ENCODE measurements around the gene RUNX2.

RUNX2 gene

DNA sequence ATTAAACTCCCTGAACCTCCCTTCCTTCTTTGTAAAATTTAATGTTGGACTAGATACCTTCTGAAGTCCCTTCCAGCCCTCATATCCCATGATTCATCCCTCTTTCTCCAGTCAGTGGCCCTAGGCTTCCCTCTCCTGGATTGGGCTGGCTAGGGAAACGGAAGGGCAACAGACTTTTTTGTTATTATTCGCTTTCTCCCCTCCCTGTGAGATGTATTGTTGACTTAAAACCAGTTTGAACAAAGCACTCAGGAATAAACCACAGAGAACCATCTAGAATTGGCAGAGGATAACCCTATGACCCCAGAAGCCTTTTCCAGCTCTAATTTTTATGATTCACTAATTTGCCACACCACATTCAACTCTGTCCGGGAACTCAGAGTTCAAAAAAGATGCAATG, 289.3 kb downstream of the RUNX2 start:
- DNase-seq (ENCODE audit: low read depth in 3 of 3), result no peak

DNA sequence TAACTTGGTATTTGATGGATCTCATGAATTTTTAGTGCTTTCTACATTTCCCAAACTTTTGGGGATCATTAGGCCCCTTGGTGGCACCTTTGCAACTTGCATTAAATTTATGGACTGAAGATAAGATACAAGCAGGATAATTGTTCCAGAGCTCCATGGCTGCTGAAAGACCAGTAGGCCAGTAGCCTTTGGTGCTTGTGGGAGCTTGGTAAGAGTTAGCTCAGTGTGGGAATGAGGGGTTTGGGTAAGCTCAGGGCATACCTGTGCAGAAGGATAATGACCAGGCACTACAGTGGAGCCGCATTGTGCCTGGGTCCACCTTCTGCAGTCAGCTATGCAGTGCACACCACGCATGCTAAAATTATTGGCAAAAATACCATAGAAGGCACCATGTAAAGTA, 290.1 kb downstream of the RUNX2 start:
- no peak for DNase-seq (ENCODE audit: low read depth in 3 of 3)

GRCh38 chr6:45619211-45619760, 291.2 kb downstream of the RUNX2 start:
- DNase-seq (ENCODE audit: low read depth in 3 of 3), result no peak

DNA sequence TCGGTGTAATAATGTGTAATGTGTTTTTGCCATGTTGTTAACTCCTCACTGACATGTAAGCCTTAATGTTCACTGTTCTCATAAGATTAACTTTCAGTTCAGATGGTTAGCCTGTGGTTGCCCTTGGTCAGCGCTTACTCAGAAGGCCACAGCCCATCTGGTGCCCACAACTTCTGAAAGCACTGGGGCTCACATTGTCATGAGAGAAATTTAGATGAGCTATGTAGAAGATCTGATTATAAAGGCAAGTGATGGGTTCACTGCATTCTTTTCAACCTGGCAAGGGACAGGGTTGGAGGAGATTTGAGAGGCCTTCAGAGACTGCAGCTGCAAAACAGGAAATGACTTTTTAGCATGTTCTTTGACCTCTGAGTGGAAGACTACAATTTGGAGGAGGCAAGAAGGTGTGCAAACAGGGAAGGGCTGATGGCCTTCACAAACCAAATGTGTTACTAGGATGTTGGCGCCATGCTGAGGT, 291.9 kb downstream of the RUNX2 start:
- peak in 1 of 3 donors; percentile 14 for DNase-seq (ENCODE audit: low read depth in 3 of 3)

DNA sequence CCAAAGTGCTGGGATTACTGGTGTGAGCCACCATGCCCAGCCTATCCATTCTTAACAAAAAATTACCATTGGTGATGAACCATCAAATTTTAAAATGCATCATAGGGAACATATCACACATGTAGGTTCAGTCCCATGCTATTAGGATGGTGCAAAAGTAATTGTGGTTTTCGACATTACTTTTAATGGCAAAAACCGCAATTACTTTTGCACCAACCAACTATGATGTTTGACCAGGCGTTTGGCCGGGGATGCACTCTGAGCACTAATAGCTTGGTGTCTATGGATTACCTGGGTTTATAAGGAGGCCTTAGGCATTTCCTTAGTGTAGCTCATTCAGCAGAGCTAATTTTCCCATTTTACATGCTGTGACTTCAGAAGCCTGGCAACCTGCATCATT, 296.1 kb downstream of the RUNX2 start:
- no peak for DNase-seq (ENCODE audit: low read depth in 3 of 3)

DNA sequence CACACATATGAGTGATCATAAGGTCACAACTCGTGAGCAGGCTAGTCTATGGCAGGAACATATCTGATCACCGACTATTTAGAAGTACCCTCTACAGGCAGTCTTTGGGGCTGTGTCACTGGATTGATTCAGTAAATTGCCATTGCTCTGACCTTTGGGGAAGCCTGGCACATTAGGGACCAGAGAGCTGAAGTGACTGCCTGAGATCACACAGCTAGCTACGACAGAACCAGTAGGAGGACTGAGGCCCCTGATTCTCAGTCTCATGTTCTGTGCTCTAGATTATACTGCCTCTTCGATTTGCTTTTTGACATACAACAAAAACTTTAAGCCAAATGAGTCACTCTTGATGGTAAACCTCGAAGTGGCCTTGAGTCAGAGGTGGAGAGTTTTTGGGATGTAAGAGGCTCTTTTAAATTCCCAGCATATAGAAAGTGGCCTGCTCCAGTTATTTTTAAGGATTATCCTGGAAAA, 297.1 kb downstream of the RUNX2 start:
- DNase-seq (ENCODE audit: low read depth in 3 of 3), result no peak

DNA sequence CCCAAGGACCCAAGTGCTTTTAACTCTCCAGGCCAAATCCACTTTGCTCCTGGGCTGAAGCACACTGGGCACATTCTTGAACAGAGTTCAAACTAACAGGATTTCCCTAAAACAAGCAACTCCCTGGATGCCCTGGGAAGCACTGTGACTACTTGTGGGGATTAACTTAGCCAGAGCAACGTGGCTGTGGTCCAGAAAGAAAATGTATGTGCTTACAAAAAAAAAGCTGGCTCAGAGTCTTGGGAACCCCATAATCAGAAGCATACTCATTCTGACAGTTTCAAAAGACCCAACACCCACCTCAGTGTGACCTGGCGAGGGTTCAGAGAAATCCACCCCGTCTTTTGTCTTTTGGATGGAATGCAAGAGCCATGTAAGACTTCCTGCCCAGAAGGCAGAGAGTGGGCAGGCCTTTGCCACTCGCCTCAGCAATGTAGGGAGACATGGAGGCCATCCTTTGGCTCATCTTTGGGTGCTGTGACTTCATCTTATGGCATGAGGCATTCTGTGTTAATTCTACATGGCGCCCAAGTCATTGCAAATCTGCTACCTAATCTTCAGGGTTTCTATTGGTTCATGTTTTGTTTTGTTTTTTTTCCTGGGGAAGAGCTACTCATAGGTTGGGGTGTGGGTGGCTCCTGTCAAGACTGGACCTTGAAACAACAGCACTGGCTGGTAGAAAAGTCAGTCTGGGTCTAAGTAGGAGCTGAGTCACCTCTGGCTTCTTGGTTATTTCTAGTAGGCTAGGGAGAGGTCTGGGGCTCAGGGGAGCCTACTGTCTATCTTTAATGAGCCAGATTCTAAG, 298.2 kb downstream of the RUNX2 start:
- no peak for DNase-seq (ENCODE audit: low read depth in 3 of 3)

GRCh38 chr6:45630314-45630713, 302.2 kb downstream of the RUNX2 start:
- no peak for DNase-seq (ENCODE audit: low read depth in 3 of 3)

DNA sequence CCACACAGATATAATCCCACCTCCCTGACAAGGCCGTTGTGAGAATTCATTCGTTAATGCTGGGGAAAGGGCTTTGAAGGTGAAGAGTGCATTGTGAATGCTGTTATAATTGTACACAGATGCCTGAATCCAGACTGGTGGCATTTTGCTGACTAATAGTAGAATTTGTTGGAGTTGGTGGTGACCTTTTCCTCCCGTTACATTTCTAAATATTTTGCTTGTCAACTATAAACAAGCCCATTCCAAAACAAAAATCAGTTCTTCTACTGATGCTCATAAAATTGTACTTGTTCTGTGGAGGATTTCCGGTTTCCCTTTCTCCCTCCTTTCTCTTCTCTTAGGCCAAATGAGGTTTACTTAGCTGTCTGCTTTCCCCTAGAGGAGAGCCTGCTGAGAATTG, 302.7 kb downstream of the RUNX2 start:
- DNase-seq (ENCODE audit: low read depth in 3 of 3), result no peak

DNA sequence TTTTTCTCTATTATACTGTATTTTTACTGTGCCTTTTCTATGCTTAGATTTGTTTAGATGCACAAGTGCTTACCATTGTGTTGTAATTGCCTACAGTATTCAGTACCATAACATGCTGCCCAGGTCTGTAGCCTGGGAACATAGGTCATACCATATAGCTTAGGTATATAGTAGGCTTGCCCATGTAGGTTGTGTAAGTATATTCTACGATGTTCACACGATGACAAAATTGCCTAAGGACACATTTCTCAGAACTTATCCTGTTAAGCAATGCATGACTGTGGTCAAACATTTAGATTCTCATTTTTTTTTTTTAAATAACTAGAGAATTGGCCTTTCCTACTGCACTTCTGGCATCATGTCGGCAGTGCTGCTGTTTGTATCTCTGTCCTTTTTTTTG, 303.3 kb downstream of the RUNX2 start:
- DNase-seq (ENCODE audit: low read depth in 3 of 3), result no peak

- no peak for DNase-seq (ENCODE audit: low read depth in 3 of 3)
Observed at GRCh38 chr6:45633272-45633908, 305.3 kb downstream of the RUNX2 start.

DNA sequence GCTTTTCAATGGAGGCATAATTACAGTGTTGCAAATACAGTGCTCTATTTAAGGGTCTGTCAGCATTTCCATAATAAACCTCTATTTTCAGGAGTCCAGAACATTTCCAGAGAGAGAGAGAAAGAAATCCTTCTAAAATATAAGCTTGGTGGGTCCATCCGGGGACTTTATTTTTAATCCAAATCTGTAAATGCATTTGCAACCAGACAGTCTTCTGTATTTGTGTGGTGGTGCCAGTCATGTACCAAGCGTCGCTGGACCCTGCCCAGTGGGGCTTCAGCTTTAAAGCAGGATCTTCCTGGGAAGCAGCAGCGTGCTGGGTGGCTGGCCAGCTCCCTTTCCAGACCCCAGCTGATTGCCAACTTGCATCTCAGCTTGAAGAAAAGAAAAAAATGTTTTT, 306.1 kb downstream of the RUNX2 start:
- DNase-seq (ENCODE audit: low read depth in 3 of 3), result no peak

DNA sequence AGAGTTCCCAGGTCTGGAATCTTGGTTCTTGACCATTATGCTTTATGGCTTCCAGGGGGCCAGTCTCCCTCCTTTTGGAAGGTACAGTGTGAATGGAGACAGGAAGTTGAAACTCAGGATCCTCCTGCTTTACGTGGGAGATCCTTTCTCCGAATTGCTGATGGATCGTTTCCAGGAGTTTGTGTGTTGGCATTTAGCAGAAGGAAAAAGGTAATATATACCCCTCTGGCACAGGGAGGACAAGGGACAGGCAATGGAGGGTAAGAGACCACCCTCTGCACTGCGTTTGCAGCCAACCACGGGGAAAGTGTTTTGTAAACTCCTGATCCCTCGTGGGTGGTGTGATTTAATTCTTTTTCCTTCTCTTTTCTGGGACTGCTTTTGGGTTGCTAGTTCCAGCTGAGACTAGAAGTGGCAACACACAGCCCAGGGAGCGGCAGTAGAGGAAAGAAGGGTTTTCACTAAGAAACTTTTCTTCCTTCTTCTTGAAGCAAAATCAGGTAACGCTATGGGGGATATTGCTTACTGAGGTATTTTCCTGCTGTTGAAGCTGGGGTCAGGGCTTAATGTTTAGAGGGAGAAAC, 307.2 kb downstream of the RUNX2 start:
- DNase-seq (ENCODE audit: low read depth in 3 of 3), result no peak

GRCh38 chr6:45637056-45637455, 308.9 kb downstream of the RUNX2 start:
- no peak for DNase-seq (ENCODE audit: low read depth in 3 of 3)

GRCh38 chr6:45637611-45638257, 309.6 kb downstream of the RUNX2 start:
- no peak for DNase-seq (ENCODE audit: low read depth in 3 of 3)

DNA sequence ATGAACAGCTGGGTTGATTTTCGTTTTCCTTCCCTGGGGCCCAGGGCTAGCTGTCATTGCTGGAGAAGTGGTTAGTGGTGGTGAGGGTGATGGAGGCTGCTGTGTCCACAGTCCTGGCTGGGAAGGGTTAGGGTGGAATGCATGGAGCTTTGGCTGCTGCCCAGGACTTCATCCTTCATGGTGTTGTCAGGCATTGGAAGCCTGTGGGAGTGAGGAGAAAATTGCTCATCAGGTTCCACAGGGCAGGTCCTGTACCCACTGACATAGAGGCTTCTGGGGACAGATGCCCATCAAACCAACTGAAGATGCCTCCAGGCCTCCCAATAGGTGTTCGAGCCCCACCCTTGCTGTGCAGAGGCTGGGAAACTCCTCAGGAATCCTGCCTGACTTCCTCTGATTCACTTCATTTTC, 312.0 kb downstream of the RUNX2 start:
- no peak for DNase-seq (ENCODE audit: low read depth in 3 of 3)

DNA sequence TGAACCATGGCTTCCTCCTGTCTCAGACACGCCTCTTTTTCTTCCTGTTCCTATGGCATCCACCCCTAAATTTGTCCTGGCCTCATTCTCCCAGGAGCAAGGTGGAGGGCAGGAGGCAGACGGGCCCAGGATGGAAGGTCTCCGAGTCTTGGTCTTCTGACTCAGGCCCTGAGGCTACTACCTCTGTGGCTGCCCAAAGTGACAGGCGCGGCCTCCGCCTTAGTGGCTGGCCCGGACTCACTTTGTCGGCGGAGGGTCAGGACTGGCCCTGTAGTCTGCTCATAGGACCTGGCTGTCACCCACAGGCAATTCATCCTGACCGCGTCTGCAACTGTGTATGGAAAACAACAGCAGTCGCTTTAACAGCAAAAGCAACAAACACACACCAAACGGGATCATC, 312.7 kb downstream of the RUNX2 start:
- no peak for DNase-seq (ENCODE audit: low read depth in 3 of 3)

DNA sequence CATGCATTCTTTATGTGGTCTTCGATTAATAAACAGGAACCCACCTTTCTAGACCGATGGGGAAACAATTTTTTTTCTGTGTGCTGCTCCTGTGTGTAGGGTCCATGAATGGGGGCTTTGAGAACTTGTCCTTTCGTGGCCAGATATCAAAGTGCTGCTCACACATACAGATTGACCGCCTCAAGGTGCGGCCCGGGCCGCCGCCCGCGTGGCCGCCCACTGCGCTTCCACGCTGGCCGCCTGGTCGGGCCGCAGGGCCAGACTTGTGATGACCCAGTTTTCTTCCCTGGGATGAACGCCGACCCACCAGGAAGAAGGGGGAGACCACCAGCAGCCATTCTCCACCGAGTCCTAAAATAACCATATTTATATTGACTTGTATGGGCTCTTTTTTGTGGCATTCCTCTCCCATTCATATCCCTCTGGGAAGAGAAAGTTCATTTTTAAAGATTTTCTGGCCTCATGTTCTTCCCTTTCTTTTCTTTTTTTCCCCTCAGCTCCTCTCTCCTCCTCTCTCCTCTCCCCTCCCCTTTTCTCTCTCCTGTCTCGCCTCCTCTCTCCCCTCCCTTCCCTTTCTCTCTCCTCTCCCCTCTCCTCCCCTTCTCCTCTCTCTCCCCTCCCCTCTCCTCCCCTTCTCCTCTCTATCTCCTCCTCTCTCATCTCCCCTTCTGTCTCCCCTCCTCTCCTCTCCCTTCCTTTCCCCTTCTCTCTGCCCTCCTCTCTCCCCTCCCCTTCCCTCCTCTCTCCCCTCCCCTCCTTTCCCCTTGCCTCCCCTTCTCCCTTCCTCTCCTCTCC, 314.4 kb downstream of the RUNX2 start:
- no peak for DNase-seq (ENCODE audit: low read depth in 3 of 3)

- no peak for DNase-seq (ENCODE audit: low read depth in 3 of 3)
Observed at GRCh38 chr6:45643126-45643525, 315.0 kb downstream of the RUNX2 start.

GRCh38 chr6:45644720-45645119, 316.6 kb downstream of the RUNX2 start:
- DNase-seq (ENCODE audit: low read depth in 3 of 3), result no peak

DNA sequence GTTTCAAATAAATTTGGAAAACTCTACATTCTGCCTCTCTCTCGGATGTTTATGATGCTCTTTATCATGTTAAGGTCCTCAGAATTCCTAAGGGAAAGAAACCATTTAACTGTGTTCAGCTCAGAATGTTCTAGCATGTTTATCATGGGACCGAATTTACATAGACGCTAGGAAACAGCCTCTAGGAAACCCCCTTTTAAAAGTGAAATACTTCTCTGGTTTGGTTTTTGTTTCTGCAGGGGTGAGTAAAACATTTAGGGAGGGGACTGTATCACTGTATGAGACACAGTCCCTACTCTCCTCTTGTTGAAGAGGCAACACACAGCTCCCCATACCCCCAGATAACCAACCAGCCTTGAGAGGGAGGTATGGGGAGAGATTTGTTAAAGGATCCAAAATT, 317.2 kb downstream of the RUNX2 start:
- no peak for DNase-seq (ENCODE audit: low read depth in 3 of 3)
